ENCODE results near the gene GABRG1.

Gene GABRG1

DNA sequence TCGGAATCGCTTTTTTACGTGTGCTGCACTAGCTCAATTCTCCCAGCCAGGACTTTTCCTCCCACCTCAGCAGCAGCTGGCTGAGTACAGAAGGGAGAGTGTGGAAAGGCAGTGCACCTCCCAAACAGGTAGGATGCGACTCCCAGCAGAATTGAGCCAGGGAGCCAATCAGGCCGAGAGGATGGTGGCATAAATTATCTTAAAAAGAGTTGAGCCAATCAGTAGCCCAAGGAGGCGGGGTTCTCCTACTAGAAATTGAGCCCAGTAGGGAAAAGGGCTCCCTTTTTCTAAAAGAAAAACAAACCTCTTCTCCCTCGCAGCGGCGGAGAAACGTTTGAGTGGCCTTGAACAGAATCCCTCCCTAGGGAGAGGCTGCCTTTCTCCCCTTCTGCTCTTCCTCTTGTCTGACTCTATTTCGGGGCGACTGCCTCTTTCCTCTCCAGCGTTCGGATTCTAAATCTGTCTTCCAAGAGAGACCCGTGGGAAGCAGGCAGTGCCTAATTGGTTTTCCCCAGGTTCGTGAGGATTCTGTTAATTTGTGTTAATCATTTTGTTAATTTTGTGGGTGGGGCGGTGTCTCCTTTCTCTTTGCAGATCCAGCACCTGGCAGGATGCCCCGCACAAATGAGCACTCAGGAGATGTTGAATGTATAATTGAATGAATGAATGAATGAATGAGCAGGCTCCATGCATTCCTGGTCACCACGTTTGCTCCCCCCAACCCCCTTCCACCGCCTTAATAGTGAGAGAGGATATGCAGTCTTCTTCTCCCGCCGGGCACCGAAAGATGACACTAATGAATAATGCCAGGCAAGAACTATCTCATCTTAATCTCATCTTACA is at the start of gene GABRG1:
Gene GABRG1, minus strand, starts transcription at position 142 of the 843 bp plus-strand sequence. Its CDS starts 141 bp downstream, at position 1.
- DNase-seq (ENCODE audit: low read depth), result no peak

- no peak for DNase-seq (ENCODE audit: low read depth)
Observed at GRCh38 chr4:46146993-46147392, 23.1 kb upstream of the GABRG1 start.

DNA sequence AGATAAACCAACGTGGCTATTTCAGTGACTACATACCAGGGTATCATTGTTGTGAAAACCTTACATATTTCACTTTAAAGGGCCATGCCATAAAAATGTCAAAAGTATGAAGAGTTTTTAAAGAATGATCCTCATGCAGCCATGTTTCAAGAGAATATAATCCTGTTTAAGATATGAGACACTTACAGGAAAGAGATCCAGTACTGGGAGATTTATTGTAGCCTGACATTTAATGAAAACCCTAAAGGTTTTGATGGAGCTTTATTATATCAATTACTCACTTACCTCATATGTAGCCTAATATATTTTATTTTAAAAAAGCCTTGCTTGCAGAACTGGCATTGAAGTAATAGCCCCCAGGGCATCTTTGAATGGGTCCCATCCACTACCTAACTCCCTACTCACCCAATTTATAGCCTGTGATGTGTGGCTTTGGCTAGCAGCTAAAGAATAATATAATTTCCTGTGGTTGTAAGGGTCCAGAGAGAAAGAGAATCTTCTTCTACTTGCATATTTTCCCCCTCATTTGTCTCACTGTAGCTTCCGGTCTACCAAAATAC is 7.7 kb upstream of the GABRG1 start:
- DNase-seq (ENCODE audit: low read depth), result no peak

DNA sequence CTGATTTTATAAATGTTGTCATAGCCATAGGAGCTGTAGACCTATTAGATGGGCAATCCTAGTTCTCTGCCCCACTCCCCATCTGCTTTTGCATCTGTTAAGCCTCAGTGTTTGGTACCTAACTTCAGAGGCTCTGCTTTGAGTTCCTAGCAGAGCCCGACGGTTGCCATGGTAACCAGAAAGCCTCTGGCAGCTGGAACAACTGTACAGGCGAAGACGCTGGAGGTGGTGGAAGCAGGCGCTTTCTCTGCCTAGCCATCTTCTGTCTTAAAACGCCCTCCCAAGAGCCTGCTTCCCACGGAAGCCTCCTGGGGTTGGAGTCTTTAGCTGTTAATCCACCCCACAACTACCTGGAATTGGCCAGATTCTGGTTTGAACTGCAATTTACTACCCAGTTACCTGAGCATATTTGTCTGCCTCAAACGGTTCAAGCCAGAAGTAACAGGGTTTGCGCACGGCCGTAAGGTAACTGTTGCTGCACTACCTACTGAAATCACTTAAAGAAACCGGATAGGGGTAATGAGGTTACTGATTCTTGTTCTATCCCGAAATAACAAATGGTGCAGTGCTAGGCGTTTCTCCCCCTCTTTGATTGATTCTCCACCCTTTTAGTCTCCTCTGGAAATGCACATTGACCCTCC is 1.0 kb upstream of the GABRG1 start:
- no peak for DNase-seq (ENCODE audit: low read depth)

DNA sequence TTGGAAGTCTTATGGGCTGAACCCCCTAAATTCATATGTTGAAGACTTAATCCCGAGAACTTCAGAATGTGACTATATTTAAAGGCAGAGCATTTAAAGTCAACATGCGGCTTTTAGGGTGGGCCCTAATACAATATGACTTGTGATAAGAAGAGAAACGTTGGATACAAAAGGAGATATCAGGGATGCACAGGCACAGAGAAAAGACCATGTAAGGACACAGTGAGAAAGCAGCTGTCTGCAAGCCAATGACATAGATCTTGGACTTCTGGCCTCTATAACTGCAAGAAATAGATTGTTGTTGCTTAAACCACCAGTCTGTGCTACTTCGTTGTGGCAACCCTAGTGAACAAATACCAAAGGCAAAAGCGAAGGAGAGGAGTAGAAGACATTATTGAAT is 42.2 kb downstream of the GABRG1 start:
- no peak for DNase-seq (ENCODE audit: low read depth)

DNA sequence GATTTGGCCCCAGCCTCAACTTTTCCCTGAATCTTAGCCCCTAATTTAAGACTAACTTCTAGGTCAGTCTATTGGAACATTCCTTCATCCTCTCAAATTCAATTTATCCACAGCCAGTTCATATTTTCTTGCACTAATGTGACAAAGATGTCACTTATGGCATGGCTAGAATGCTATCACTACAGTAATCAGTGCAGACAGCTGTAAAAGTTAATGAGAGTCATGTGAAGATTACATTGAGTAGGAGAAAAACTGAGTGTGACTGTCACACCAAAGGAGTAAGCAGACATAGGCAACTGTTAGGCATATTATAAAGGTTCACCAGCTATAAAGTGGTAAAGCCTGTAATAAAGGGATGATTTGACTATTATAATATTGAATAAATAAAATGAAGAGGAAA is 42.6 kb downstream of the GABRG1 start:
- DNase-seq (ENCODE audit: low read depth), result no peak

DNA sequence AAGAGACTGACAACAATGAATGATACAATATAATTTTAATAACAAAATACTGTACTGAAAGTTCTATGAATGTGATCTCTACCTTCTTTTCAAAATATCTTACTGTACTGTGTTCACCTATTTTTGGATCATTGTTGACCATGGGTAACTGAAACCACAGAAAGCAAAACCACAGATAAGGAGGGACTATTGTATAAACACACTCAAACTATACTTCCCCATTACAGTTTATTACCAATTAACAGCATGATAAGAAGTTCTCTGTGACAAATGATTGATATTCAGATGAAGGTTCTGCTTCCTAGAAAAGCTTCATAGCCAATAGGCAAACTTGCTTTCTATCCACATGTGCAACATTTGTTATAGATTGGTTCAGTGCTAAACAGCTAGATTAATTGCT is 50.1 kb downstream of the GABRG1 start:
- no peak for DNase-seq (ENCODE audit: low read depth)

DNA sequence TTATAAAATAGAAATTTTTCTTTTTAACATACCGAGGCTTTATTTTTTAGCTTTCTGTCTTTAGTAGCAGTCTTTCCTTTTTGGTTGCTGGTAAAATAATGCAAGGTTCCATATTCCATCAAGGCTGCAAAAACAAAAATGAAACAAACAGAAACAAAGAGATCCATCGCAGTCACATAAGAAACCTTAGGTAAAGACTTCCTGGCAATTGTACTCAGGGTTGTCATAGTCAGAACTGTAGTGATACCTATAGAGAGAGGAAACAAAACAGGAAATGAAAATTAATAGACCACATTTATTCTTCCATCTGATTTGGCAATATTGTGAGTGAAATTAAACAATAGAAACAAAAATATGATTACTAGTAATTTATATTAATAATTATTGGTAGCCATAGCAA is 72.5 kb downstream of the GABRG1 start:
- DNase-seq (ENCODE audit: low read depth), result no peak

DNA sequence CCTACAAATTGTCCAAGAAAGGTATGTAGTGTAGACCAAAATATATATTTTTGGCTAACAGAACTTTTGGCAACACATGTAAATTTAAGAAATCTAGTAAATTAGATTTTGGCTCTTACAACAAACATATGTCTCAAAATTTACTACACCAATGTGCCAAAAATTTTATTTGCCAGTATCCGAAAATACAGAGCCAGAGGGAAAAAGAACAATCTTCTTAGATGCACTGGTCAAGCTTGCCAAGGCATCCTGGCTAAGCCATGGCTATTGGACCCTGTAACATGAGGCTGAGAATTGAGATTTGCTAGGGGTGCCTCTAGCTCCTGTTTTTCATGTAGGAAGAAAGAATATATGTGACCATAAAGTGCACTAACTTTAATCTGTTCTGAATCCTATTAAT is 91.8 kb downstream of the GABRG1 start:
- DNase-seq (ENCODE audit: low read depth), result no peak

GRCh38 chr4:46016306-46016705 is 107.5 kb downstream of the GABRG1 start:
- no peak for DNase-seq (ENCODE audit: low read depth)

DNA sequence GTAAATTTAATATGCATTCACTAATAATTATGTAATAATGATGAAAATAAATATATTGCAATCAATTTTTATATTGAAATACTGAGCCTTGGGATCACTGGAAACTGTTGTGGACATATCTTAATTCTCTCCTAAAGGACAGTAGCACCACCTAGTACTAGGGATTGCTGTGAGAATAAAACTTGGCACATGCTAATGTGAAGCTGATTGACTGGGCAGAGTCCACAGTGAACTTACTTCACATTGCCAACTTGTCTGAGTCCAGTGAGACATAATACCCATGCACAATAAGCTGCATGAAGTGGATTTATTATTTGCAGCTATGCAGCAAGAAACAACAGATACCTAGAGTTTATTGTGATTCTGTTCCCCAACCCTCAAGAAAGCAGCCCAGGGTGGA is 131.1 kb downstream of the GABRG1 start:
- no peak for DNase-seq (ENCODE audit: low read depth)

GRCh38 chr4:45989775-45990174 is 134.1 kb downstream of the GABRG1 start:
- DNase-seq (ENCODE audit: low read depth), result no peak

DNA sequence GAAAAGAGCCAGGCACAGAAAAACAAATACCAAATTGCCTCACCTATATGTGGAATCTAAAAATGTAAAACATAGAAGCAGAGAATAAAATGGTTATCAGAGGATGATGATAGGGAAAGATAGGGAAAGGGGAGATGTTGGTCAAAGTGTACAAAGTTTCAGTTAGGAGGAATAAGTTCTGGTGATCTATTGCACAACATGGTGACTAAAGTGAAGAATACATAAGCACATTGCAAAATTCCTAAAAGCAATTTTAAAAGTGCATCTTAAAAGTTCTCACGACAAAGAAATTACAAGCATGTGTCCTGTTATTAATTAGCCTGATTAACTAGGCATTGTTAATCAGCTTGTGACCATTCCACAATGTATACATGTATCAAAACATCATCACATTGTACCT is 136.0 kb downstream of the GABRG1 start:
- DNase-seq (ENCODE audit: low read depth), result no peak

Measured in fibroblast of the conjunctiva (primary cell).